K562 (cell line): ENCODE data around the gene TCF21. TPM values are rescaled to one million over a fixed set of nuclear protein-coding genes. Genes with fewer than 3 reads are reported as not detected.
A peak's percentile ranks its signal among the peaks of the same experiment; 100 is the strongest.

ENCODE experiments used
- ATAC-seq: fragments of 200-7000 bp; cut with Tn5 transposase; 3 replicates; pipeline ENCODE4 v1.9.1; 2020; ENCODE audit warnings: moderate library complexity
- BruUV-seq: library from RNA; stranded (reverse); fragments of 400-500 nt; replicated peaks from 2 replicates; lab custom pipeline; 2021; lab: Mats Ljungman, UMichigan
- CTCF ChIA-PET: fragments of 300-600 bp; formaldehyde crosslinking; extraction: SDS; loops from one replicate; lab custom pipeline; 2021; ENCODE audit warnings: low intra/inter-chr PET ratio; lab: Yijun Ruan, JAX
- POLR2A ChIA-PET: fragments of 300-600, 350-650 bp; sonication (Branson Sonifier 250); formaldehyde crosslinking; extraction: SDS; loops from one replicate; lab custom pipeline; 2021; ENCODE audit warnings: antibody characterized with exemption, inconsistent platforms; lab: Yijun Ruan, JAX
- DNase-seq, 4 experiments: peaks; one replicate each; pipeline versions ENCODE4 v3.0.0 to v3.0.0-alpha.2; 2011 to 2018; ENCODE audit warnings: low spot score in 3 of 4, mixed read lengths in 3 of 4; ENCODE audit errors: extremely low read depth in 1 of 4
- FAIRE-seq: peaks from 2 replicates; lab custom pipeline; 2011; peaks lifted over from hg19 to GRCh38; lab: Jason Lieb, UNC
- H2AFZ ChIP-seq: 2 replicates; pipeline ENCODE4 v1.6.0; 2011; ENCODE audit warnings: low read depth, low read length, control low read depth, inconsistent platforms
- H3K27ac ChIP-seq: fragments of 200-600 bp; 3 replicates; pipeline ENCODE4 v1.8.0; 2011; ENCODE audit warnings: low read depth, mild to moderate bottlenecking, control low read depth, inconsistent platforms, low read length, moderate library complexity, mixed read lengths; ENCODE audit errors: extremely low read depth
- H3K27me3 ChIP-seq, 2 experiments: fragments of 300-600 bp in 1 of 2; 2 replicates in 1 of 2; 3 replicates in 1 of 2; pipeline versions ENCODE4 v1.6.0 to v1.8.0; 2011; ENCODE audit warnings: inconsistent platforms in 2 of 2, low read length in 2 of 2, mild to moderate bottlenecking in 1 of 2, mixed read lengths in 1 of 2, moderate library complexity in 1 of 2; ENCODE audit not compliant: control insufficient read depth in 2 of 2, insufficient read depth in 2 of 2
- H3K36me3 ChIP-seq: fragments of 300-600 bp; 3 replicates; pipeline ENCODE4 v1.8.0; 2011; ENCODE audit warnings: mild to moderate bottlenecking, low read length, inconsistent platforms; ENCODE audit not compliant: control insufficient read depth, insufficient read depth
- H3K4me1 ChIP-seq, 2 experiments: fragments of 200-600 bp in 1 of 2; replicated peaks in 1 of 2; 2 replicates in 1 of 2; 3 replicates in 1 of 2; pipeline versions ENCODE4 v1.5.1 to v1.8.0; 2011; ENCODE audit warnings: inconsistent platforms in 2 of 2, low read length in 2 of 2, mild to moderate bottlenecking in 1 of 2, mixed read lengths in 1 of 2, moderate library complexity in 1 of 2; ENCODE audit not compliant: control insufficient read depth in 2 of 2, insufficient read depth in 2 of 2
- H3K4me2 ChIP-seq: 2 replicates; pipeline ENCODE4 v1.6.1; 2011; ENCODE audit warnings: low read length, control low read depth, inconsistent platforms, mixed read lengths; ENCODE audit not compliant: insufficient read depth
- H3K4me3 ChIP-seq: fragments of 200-600 bp; sonication (generic), shearing (Covaris generic); 2 replicates; pipeline ENCODE4 v1.5.1; 2016; ENCODE audit warnings: control low read depth, inconsistent platforms
- H3K79me2 ChIP-seq: fragments of 200-600 bp; 3 replicates; pipeline ENCODE4 v1.8.0; 2011; ENCODE audit warnings: low read length, inconsistent platforms; ENCODE audit not compliant: control insufficient read depth, insufficient read depth
- H3K9ac ChIP-seq, 2 experiments: 2 replicates each; pipeline versions ENCODE4 v1.6.0 to v1.6.1; 2011; ENCODE audit warnings: low read depth in 2 of 2, low read length in 2 of 2, control low read depth in 1 of 2, inconsistent platforms in 1 of 2, mild to moderate bottlenecking in 1 of 2, mixed read lengths in 1 of 2; ENCODE audit not compliant: insufficient read depth in 1 of 2
- H3K9me1 ChIP-seq: one replicate; pipeline ENCODE4 v1.6.0; 2011; ENCODE audit warnings: inconsistent platforms, mild to moderate bottlenecking, low read length, moderate library complexity; ENCODE audit not compliant: control insufficient read depth, insufficient read depth
- H3K9me3 ChIP-seq: replicated peaks from 2 replicates; pipeline ENCODE4 v1.5.1; 2011; ENCODE audit warnings: low read depth, low read length, inconsistent platforms; ENCODE audit not compliant: control insufficient read depth, insufficient read depth
- H4K20me1 ChIP-seq: replicated peaks from 2 replicates; pipeline ENCODE4 v1.6.1; 2011; ENCODE audit warnings: low read length, inconsistent platforms, mixed read lengths; ENCODE audit not compliant: control insufficient read depth, insufficient read depth
- CEBPB ChIP-seq: fragments of 450-650 bp; IDR thresholded peaks from 2 replicates; pipeline ENCODE4 v1.6.1; 2016; ENCODE audit warnings: missing genetic modification characterization, missing compliant biosample characterization
- CEBPG ChIP-seq, 3 experiments: fragments of 200-800 bp in 1 of 3; sonication (Bioruptor generic) in 1 of 3; sonication (generic) in 1 of 3; formaldehyde crosslinking in 1 of 3; IDR thresholded peaks in 2 of 3; conservative IDR thresholded peaks in 1 of 3; 2 replicates each; pipeline versions ENCODE4 v1.6.1 to v1.8.0; 2016 to 2022; ENCODE audit warnings: missing compliant biosample characterization in 2 of 3, missing genetic modification characterization in 2 of 3, mild to moderate bottlenecking in 1 of 3, missing genetic modification reagents in 1 of 3
- CGGBP1 ChIP-seq: fragments of 250-450 bp; sonication (Bioruptor Pico); IDR thresholded peaks from 2 replicates; pipeline ENCODE4 v1.9.0; 2021; ENCODE audit warnings: mild to moderate bottlenecking
- COPS2 ChIP-seq: fragments of 450-650 bp; conservative IDR thresholded peaks from 2 replicates; pipeline ENCODE4 v1.6.1; 2016; ENCODE audit warnings: mild to moderate bottlenecking, moderate library complexity
- CREB3L1 ChIP-seq: fragments of 450-650 bp; IDR thresholded peaks from 2 replicates; pipeline ENCODE4 v1.6.1; 2014; ENCODE audit warnings: low read depth, mild to moderate bottlenecking, moderate library complexity, borderline replicate concordance
- FIP1L1 ChIP-seq: fragments of 200-400 bp; formaldehyde crosslinking; IDR thresholded peaks from 2 replicates; pipeline ENCODE4 v1.6.1; 2018; ENCODE audit warnings: mild to moderate bottlenecking, low read depth, low read length; ENCODE audit not compliant: poor library complexity, severe bottlenecking
- PATZ1 ChIP-seq: fragments of 250-450 bp; sonication (Bioruptor Pico); IDR thresholded peaks from 2 replicates; pipeline ENCODE4 v1.5.0; 2020; ENCODE audit warnings: mild to moderate bottlenecking, borderline replicate concordance
- RAD21 ChIP-seq, 2 experiments: fragments of 250-450 bp in 1 of 2; fragments of 450-650 bp in 1 of 2; sonication (Bioruptor Pico) in 1 of 2; formaldehyde crosslinking in 1 of 2; IDR thresholded peaks in 1 of 2; conservative IDR thresholded peaks in 1 of 2; 2 replicates each; pipeline versions ENCODE4 v1.4.0 to v1.8.0; 2020 to 2022; ENCODE audit warnings: mild to moderate bottlenecking in 2 of 2, moderate library complexity in 1 of 2
- RNF2 ChIP-seq: sonication (generic); IDR thresholded peaks from 2 replicates; pipeline ENCODE4 v1.6.1; 2016
- ZNF75A ChIP-seq: fragments of 450-650 bp; formaldehyde crosslinking; IDR thresholded peaks from 2 replicates; pipeline ENCODE4 v1.4.0; 2020; ENCODE audit warnings: mild to moderate bottlenecking
- in situ Hi-C: fragments of 300-500 bp; cut with MboI; formaldehyde crosslinking; loops from 4 replicates; pipeline ENCODE4 v1.15.0; 2018; ENCODE audit warnings: inconsistent platforms, mixed read lengths
- intact Hi-C: fragments of 100-400 bp; cut with micrococcal nuclease; formaldehyde crosslinking; loops from 2 replicates; pipeline ENCODE4 v1.14.2; 2022
- polyA plus RNA-seq, 8 experiments: library from polyadenylated mRNA; depleted of rRNA in 4 of 8; stranded (reverse) in 5 of 8; unstranded in 3 of 8; fragments of >200 nt; fragmentation: Nextera tagmentation in 2 of 8; fragmentation: Illumina TruSeq in 1 of 8; extraction: Ambion mirVana in 2 of 8; extraction: Trizol in 1 of 8; gene quantifications; 2 replicates each; pipeline versions ENCODE4 v1.2.1 to v1.2.3, GENCODE V29; 2011 to 2014; ENCODE audit warnings: inconsistent platforms in 1 of 8, missing spikeins in 1 of 8
- total RNA-seq, 7 experiments: library from RNA; depleted of rRNA in 6 of 7; stranded (reverse); fragments of >200 nt in 6 of 7; fragmentation: Illumina TruSeq in 2 of 7; extraction: Trizol in 2 of 7; gene quantifications; 2 replicates each; pipeline versions ENCODE4 v1.2.1 to v1.2.3, GENCODE V29; 2011 to 2021; ENCODE audit warnings: low replicate concordance in 1 of 7

TCF21 gene
- total and polyA plus RNA-seq, 9 of the 15 experiments (the other 6 are each of a cell fraction or from before 2014, with no cell fraction given): not detected

GRCh38 chr6:133937909-133938308, 49.0 kb downstream of the TCF21 start:
- BruUV-seq: no TSS peak
- ChIA-PET POLR2A (interaction anchor here (0.9 to 1.7 kb wide), 3 partner anchors 12 to 53 kb away, joined by 3 to 4 read pairs (median 3); no protein-coding TSS in a partner anchor), CTCF (no interaction called here)

More at GRCh38 chr6:133937909-133938308, 49.0 kb downstream of the TCF21 start:
- intact Hi-C loops: no loop called here
- no peak for FAIRE-seq
- H3K9me1 ChIP-seq: no peaks in the 10 kb centered on the region
- H3K27me3 ChIP-seq: no peaks in the 10 kb centered on the region
- no peak overlapping the region for H3K9ac ChIP-seq
- H3K27ac ChIP-seq: no peak overlapping the region
- H3K9me3 ChIP-seq: 0 out of 2 replicates have a peak, but pooled peaks cover 3% of the 10 kb centered on the region
- TF ChIP-seq CEBPB (peak; percentile 39; the same call in 1 of the 2 replicates), RNF2 (no peak), CEBPG (CRISPR knock-in tag; IDR thresholded peaks at IDR 0.05) (no peak), CEBPG (tag; conservative IDR thresholded peaks at IDR 0.05 in 1 of 2, IDR thresholded peaks at IDR 0.05 in 1 of 2) (0 out of 4 replicates have a peak, but pooled peaks of 1 of the 2 experiments have one; percentile 16), COPS2 (no peak), ZNF75A (no peak), CREB3L1 (no peak), PATZ1 (CRISPR knock-in tag) (no peak), FIP1L1 (no peak), CGGBP1 (CRISPR knock-in tag) (no peak), RAD21 (CRISPR knock-in tag; conservative IDR thresholded peaks at IDR 0.05 in 1 of 2, IDR thresholded peaks at IDR 0.05 in 1 of 2) (no peak)
- TF ChIP-seq, all 486 proteins: peak for 2
- H2AFZ ChIP-seq: peak overlapping the region; percentile 43; the same call in 1 of the 2 replicates
- H4K20me1 ChIP-seq: no peaks in the 10 kb centered on the region
- H3K4me1 ChIP-seq: peaks cover 0 to 2% of the 10 kb centered on the region in 2 experiments; a peak in 3 of 5 replicates
- no peak for ATAC-seq
- in situ Hi-C loops: no loop called here
- DNase-seq: no peak
- H3K36me3 ChIP-seq: no peaks in the 10 kb centered on the region
- H3K4me2 ChIP-seq: no peak overlapping the region
- no peak overlapping the region for H3K4me3 ChIP-seq
- H3K79me2 ChIP-seq: no peaks in the 10 kb centered on the region
